Mesenchymal stem cell (in vitro differentiated cells and primary cell): Measurements from ENCODE around the gene CHMP4A.

Source experiments
- DNase-seq: peaks from one replicate; pipeline ENCODE4 v3.0.0-alpha.2; 2013
- H2AFZ ChIP-seq: one replicate; pipeline ENCODE4 v1.6.1; 2013; ENCODE audit warnings: low read depth, mild to moderate bottlenecking, control low read depth, inconsistent platforms, low read length, moderate library complexity
- H2AK5ac ChIP-seq: 2 replicates; pipeline ENCODE4 v1.6.1; 2013; ENCODE audit warnings: low read length, moderate library complexity, mild to moderate bottlenecking, inconsistent platforms; ENCODE audit not compliant: severe bottlenecking
- H2BK120ac ChIP-seq: one replicate; pipeline ENCODE4 v1.6.1; 2013; ENCODE audit warnings: low read depth, mild to moderate bottlenecking, inconsistent platforms, low read length, moderate library complexity
- H2BK12ac ChIP-seq, 2 experiments: one replicate each; pipeline ENCODE4 v1.6.1; 2013; ENCODE audit warnings: inconsistent platforms in 2 of 2, low read length in 2 of 2, mild to moderate bottlenecking in 2 of 2, moderate library complexity in 2 of 2, control low read depth in 1 of 2
- H2BK15ac ChIP-seq: one replicate; pipeline ENCODE4 v1.6.1; 2013; ENCODE audit warnings: mild to moderate bottlenecking, low read depth, inconsistent platforms; ENCODE audit not compliant: poor library complexity, severe bottlenecking
- H2BK5ac ChIP-seq: 2 replicates; pipeline ENCODE4 v1.6.1; 2013; ENCODE audit warnings: low read depth, mild to moderate bottlenecking, low read length, control low read depth, inconsistent platforms; ENCODE audit not compliant: poor library complexity, severe bottlenecking
- H3K14ac ChIP-seq, 2 experiments: one replicate each; pipeline ENCODE4 v1.6.1; 2013; ENCODE audit warnings: inconsistent platforms in 2 of 2, low read length in 2 of 2, control low read depth in 1 of 2, mild to moderate bottlenecking in 1 of 2, moderate library complexity in 1 of 2
- H3K18ac ChIP-seq, 2 experiments: one replicate each; pipeline ENCODE4 v1.6.1; 2013; ENCODE audit warnings: inconsistent platforms in 2 of 2, low read length in 2 of 2, control low read depth in 1 of 2, low read depth in 1 of 2, mild to moderate bottlenecking in 1 of 2
- H3K23ac ChIP-seq, 2 experiments: one replicate each; pipeline ENCODE4 v1.6.1; 2013; ENCODE audit warnings: inconsistent platforms in 2 of 2, low read length in 2 of 2, mild to moderate bottlenecking in 2 of 2, moderate library complexity in 2 of 2, control low read depth in 1 of 2
- H3K27ac ChIP-seq: 2 replicates; pipeline ENCODE4 v1.5.1; 2013; ENCODE audit warnings: mild to moderate bottlenecking, moderate library complexity, low read length, control low read depth, inconsistent platforms; ENCODE audit not compliant: poor library complexity, severe bottlenecking
- H3K27me3 ChIP-seq, 2 experiments: 2 replicates each; pipeline versions ENCODE4 v1.6.1 to v1.7.0; 2013; ENCODE audit warnings: low read length in 2 of 2, mild to moderate bottlenecking in 2 of 2, moderate library complexity in 2 of 2, control low read depth in 1 of 2, inconsistent platforms in 1 of 2; ENCODE audit not compliant: control insufficient read depth in 1 of 2, insufficient read depth in 1 of 2
- H3K36me3 ChIP-seq, 2 experiments: 2 replicates each; pipeline versions ENCODE4 v1.6.1 to v1.7.0; 2013; ENCODE audit warnings: low read length in 2 of 2, control low read depth in 1 of 2, inconsistent platforms in 1 of 2, low read depth in 1 of 2, mild to moderate bottlenecking in 1 of 2; ENCODE audit not compliant: insufficient read depth in 2 of 2, control insufficient read depth in 1 of 2
- H3K4ac ChIP-seq, 2 experiments: one replicate each; pipeline ENCODE4 v1.6.1; 2013; ENCODE audit warnings: inconsistent platforms in 2 of 2, low read length in 2 of 2, mild to moderate bottlenecking in 2 of 2, moderate library complexity in 2 of 2, control low read depth in 1 of 2, low read depth in 1 of 2
- H3K4me1 ChIP-seq: 2 replicates; pipeline ENCODE4 v1.6.1; 2013; ENCODE audit warnings: low read depth, low read length, control low read depth; ENCODE audit not compliant: control insufficient read depth, insufficient read depth
- H3K4me2 ChIP-seq: 2 replicates; pipeline ENCODE4 v1.6.1; 2013; ENCODE audit warnings: low read length, mild to moderate bottlenecking, inconsistent platforms; ENCODE audit not compliant: poor library complexity, severe bottlenecking
- H3K4me3 ChIP-seq, 2 experiments: 2 replicates each; pipeline versions ENCODE4 v1.5.1 to v1.7.0; 2013; ENCODE audit warnings: low read length in 2 of 2, mild to moderate bottlenecking in 2 of 2, control low read depth in 1 of 2, low read depth in 1 of 2; ENCODE audit not compliant: insufficient read depth in 1 of 2
- H3K79me1 ChIP-seq: replicated peaks from 2 replicates; pipeline ENCODE4 v1.6.1; 2013; ENCODE audit warnings: mild to moderate bottlenecking, control low read depth, low read length, inconsistent platforms; ENCODE audit not compliant: poor library complexity, severe bottlenecking
- H3K9ac ChIP-seq: 2 replicates; pipeline ENCODE4 v1.7.0; 2013; ENCODE audit warnings: mild to moderate bottlenecking, low read length, moderate library complexity
- H3K9me3 ChIP-seq: 2 replicates; pipeline ENCODE4 v1.7.0; 2013; ENCODE audit warnings: mild to moderate bottlenecking, low read length; ENCODE audit not compliant: control insufficient read depth
- H4K8ac ChIP-seq: one replicate; pipeline ENCODE4 v1.6.1; 2013; ENCODE audit warnings: inconsistent platforms, mild to moderate bottlenecking, low read length, moderate library complexity
- H4K91ac ChIP-seq: one replicate; pipeline ENCODE4 v1.6.1; 2013; ENCODE audit warnings: mild to moderate bottlenecking, low read length, inconsistent platforms
- WGBS: methylation state at CpG from one replicate; pipeline ENCODE4 v1.1.7; 2013; ENCODE audit warnings: mixed read lengths; 5-methylcytosine and 5-hydroxymethylcytosine counted together

Gene CHMP4A

GRCh38 chr14:24234095-24235005, 21.1 kb upstream of the CHMP4A start:
- DNase-seq = no peak
- no peak overlapping the region for H3K4me2 ChIP-seq
- no peak overlapping the region for H3K14ac ChIP-seq
- H3K79me1 ChIP-seq = peaks cover 30% of the 10 kb centered on the region
- no peaks in the 10 kb centered on the region for H3K9me3 ChIP-seq
- 100% methylated on average over 3 of the region's 3 CpGs for WGBS
- no peak overlapping the region for H3K4ac ChIP-seq
- H4K91ac ChIP-seq = no peak overlapping the region
- no peak overlapping the region for H2BK120ac ChIP-seq
- peak overlapping the region in 1 of 2 experiments; percentile 99 for H3K4me3 ChIP-seq
- no peak overlapping the region for H3K27ac ChIP-seq
- H2BK5ac ChIP-seq = no peak overlapping the region
- H3K18ac ChIP-seq = no peak overlapping the region
- H2AK5ac ChIP-seq = no peak overlapping the region
- peaks cover 14% of the 10 kb centered on the region for H3K4me1 ChIP-seq
- H2BK15ac ChIP-seq = no peak overlapping the region
- H4K8ac ChIP-seq = no peak overlapping the region
- no peak overlapping the region for H3K23ac ChIP-seq
- no peak overlapping the region for H2BK12ac ChIP-seq
- H3K36me3 ChIP-seq = peaks cover 27 to 59% of the 10 kb centered on the region in 2 experiments
- H2AFZ ChIP-seq = no peak overlapping the region
- no peaks in the 10 kb centered on the region for H3K27me3 ChIP-seq
- peak overlapping the region; percentile 98 for H3K9ac ChIP-seq

GRCh38 chr14:24233538-24233866, 20.2 kb upstream of the CHMP4A start:
- H3K9ac ChIP-seq = peak overlapping the region; percentile 98
- H3K36me3 ChIP-seq = peaks cover 24 to 51% of the 10 kb centered on the region in 2 experiments
- no peak overlapping the region for H2BK15ac ChIP-seq
- H3K18ac ChIP-seq = no peak overlapping the region
- no peak overlapping the region for H2BK5ac ChIP-seq
- peak overlapping the region in 1 of 2 experiments; percentile 99 for H3K4me3 ChIP-seq
- peak overlapping the region; percentile 70 for H3K4me2 ChIP-seq
- no peak for DNase-seq
- H2BK12ac ChIP-seq = peak overlapping the region; percentile 1 to 45
- H3K23ac ChIP-seq = no peak overlapping the region
- peaks cover 29% of the 10 kb centered on the region for H3K79me1 ChIP-seq
- H3K4ac ChIP-seq = peak overlapping the region in 1 of 2 experiments; percentile 95
- H3K14ac ChIP-seq = no peak overlapping the region
- no peaks in the 10 kb centered on the region for H3K27me3 ChIP-seq
- peak overlapping the region; percentile 93 for H4K8ac ChIP-seq
- no peak overlapping the region for H3K27ac ChIP-seq
- 86% methylated on average over 2 of the region's 2 CpGs for whole genome bisulfite sequencing
- peaks cover 12% of the 10 kb centered on the region for H3K4me1 ChIP-seq
- no peak overlapping the region for H4K91ac ChIP-seq
- H2AK5ac ChIP-seq = peak overlapping the region; percentile 64
- H2AFZ ChIP-seq = no peak overlapping the region
- H2BK120ac ChIP-seq = no peak overlapping the region
- no peaks in the 10 kb centered on the region for H3K9me3 ChIP-seq

- Histone ChIP-seq H2BK5ac (peak within 1 kb of the TSS; percentile 80), H3K9ac (peak within 1 kb of the TSS; percentile 98), H4K8ac (peak within 1 kb of the TSS; percentile 93), H3K4me3 (peak within 1 kb of the TSS; percentile 83 to 99), H3K4me1 (peaks cover 9% of the 10 kb centered on the region), H2BK15ac (peak within 1 kb of the TSS; percentile 90), H4K91ac (peak within 1 kb of the TSS; percentile 88), H3K18ac (peak within 1 kb of the TSS; percentile 96), H3K27ac (peak within 1 kb of the TSS; percentile 99), H3K4me2 (peak within 1 kb of the TSS; percentile 75), H3K36me3 (peaks cover 24 to 51% of the 10 kb centered on the region in 2 experiments), H2BK12ac (peak within 1 kb of the TSS; percentile 1 to 45), H3K79me1 (peaks cover 26% of the 10 kb centered on the region), H3K9me3 (no peaks in the 10 kb centered on the region), H3K14ac (peak within 1 kb of the TSS in 1 of 2 experiments; percentile 85), H3K27me3 (no peaks in the 10 kb centered on the region), H2AK5ac (peak within 1 kb of the TSS; percentile 64), H2AFZ (peak within 1 kb of the TSS; percentile 74), H3K4ac (peak within 1 kb of the TSS; percentile 95 to 97), H3K23ac (peak within 1 kb of the TSS in 1 of 2 experiments; percentile 37), H2BK120ac (peak within 1 kb of the TSS; percentile 77)
- peak; percentile 26 for DNase-seq
- 10% methylated on average over 33 of the region's 38 CpGs for WGBS
These were observed 19.6 kb upstream of the CHMP4A start, which contains the start of gene GMPR2 for GRCh38 chr14:24232645-24233537. TSS of gene GMPR2 (plus strand) at chr14:24232929. CDS start at chr14:24233254, 325 bp downstream.
